Measurements from ENCODE around the gene CACNA1H.
"Not testable (repeated sequence)": the region's sequence is repeated elsewhere in the genome, so short reads cannot be mapped to it uniquely, and the experiment has no call there.

The CACNA1H gene

GRCh38 chr16:1175566-1176279, 22.8 kb downstream of the CACNA1H start:
- DNase-seq: no peak

GRCh38 chr16:1176280-1176897, 23.5 kb downstream of the CACNA1H start:
- DNase-seq: no peak

GRCh38 chr16:1177053-1177452, 24.1 kb downstream of the CACNA1H start:
- DNase-seq: no peak

- no peak for DNase-seq
These were observed 24.8 kb downstream of the CACNA1H start for GRCh38 chr16:1177750-1178149.

- DNase-seq: no peak
These were observed 25.5 kb downstream of the CACNA1H start for GRCh38 chr16:1178295-1178910.

GRCh38 chr16:1180549-1181403, 27.9 kb downstream of the CACNA1H start:
- no peak for DNase-seq

- peak; percentile 76 for DNase-seq
These were observed 28.8 kb downstream of the CACNA1H start for GRCh38 chr16:1181404-1182315.

GRCh38 chr16:1182316-1182671, 29.4 kb downstream of the CACNA1H start:
- peak; percentile 76 for DNase-seq

- peak; percentile 79 for DNase-seq
These were observed 30.3 kb downstream of the CACNA1H start for GRCh38 chr16:1182950-1183907.

- DNase-seq: no peak
These were observed 31.4 kb downstream of the CACNA1H start for GRCh38 chr16:1184156-1184868.

- DNase-seq: no peak
These were observed 32.1 kb downstream of the CACNA1H start for GRCh38 chr16:1184980-1185379.

- not testable (repeated sequence) for DNase-seq
These were observed 32.7 kb downstream of the CACNA1H start for GRCh38 chr16:1185460-1186207.

GRCh38 chr16:1188432-1189189, 35.7 kb downstream of the CACNA1H start:
- DNase-seq: peak; percentile 78

- DNase-seq: no peak
These were observed 36.5 kb downstream of the CACNA1H start for GRCh38 chr16:1189455-1189854.

GRCh38 chr16:1190789-1191188, 37.9 kb downstream of the CACNA1H start:
- not testable (repeated sequence) for DNase-seq

- no peak for DNase-seq
These were observed 39.6 kb downstream of the CACNA1H start for GRCh38 chr16:1192384-1193073.

GRCh38 chr16:1193143-1193824, 40.4 kb downstream of the CACNA1H start:
- DNase-seq: no peak

Data from right kidney (tissue), 1 donor.